IPS-11a (cell line): ENCODE data around the gene OXGR1.
"Not testable (repeated sequence)": the region's sequence is repeated elsewhere in the genome, so short reads cannot be mapped to it uniquely, and the experiment has no call there.

Experiments used
- H3K4me3 ChIP-seq: one replicate; pipeline ENCODE4 v1.5.1; 2013; ENCODE audit warnings: low read depth, low read length, control low read depth

OXGR1 gene

GRCh38 chr13:97005625-97006262, 11.5 kb upstream of the OXGR1 start:
- no peak overlapping the region for H3K4me3 ChIP-seq

GRCh38 chr13:97004886-97005285, 10.6 kb upstream of the OXGR1 start:
- H3K4me3 ChIP-seq = no peak overlapping the region

GRCh38 chr13:97004096-97004876, 10.0 kb upstream of the OXGR1 start:
- H3K4me3 ChIP-seq = no peak overlapping the region

- no peak overlapping the region for H3K4me3 ChIP-seq
Measured at GRCh38 chr13:97003071-97003470, 8.8 kb upstream of the OXGR1 start.

- no peak overlapping the region for H3K4me3 ChIP-seq
Measured at GRCh38 chr13:97002581-97002980, 8.3 kb upstream of the OXGR1 start.

GRCh38 chr13:97001636-97002035, 7.4 kb upstream of the OXGR1 start:
- no peak overlapping the region for H3K4me3 ChIP-seq

- H3K4me3 ChIP-seq = no peak overlapping the region
Measured at GRCh38 chr13:97000295-97000925, 6.1 kb upstream of the OXGR1 start.

GRCh38 chr13:96999091-96999490, 4.8 kb upstream of the OXGR1 start:
- no peak overlapping the region for H3K4me3 ChIP-seq

- no peak overlapping the region for H3K4me3 ChIP-seq
Measured at GRCh38 chr13:96998051-96998450, 3.8 kb upstream of the OXGR1 start.

- H3K4me3 ChIP-seq = no peak overlapping the region
Measured at GRCh38 chr13:96996886-96997285, 2.6 kb upstream of the OXGR1 start.

- H3K4me3 ChIP-seq = no peak overlapping the region
Measured at GRCh38 chr13:96996107-96996506, 1.8 kb upstream of the OXGR1 start.

- no peak overlapping the region for H3K4me3 ChIP-seq
Measured at GRCh38 chr13:96994858-96995243, 575 bp upstream of the OXGR1 start.

GRCh38 chr13:96993634-96994016, 651 bp downstream of the OXGR1 start:
- peak overlapping the region; percentile 44 for H3K4me3 ChIP-seq

GRCh38 chr13:96992633-96993032, 1.6 kb downstream of the OXGR1 start:
- no peak overlapping the region for H3K4me3 ChIP-seq

- H3K4me3 ChIP-seq = no peak overlapping the region
Measured at GRCh38 chr13:96991072-96991471, 3.2 kb downstream of the OXGR1 start.

- no peak overlapping the region for H3K4me3 ChIP-seq
Measured at GRCh38 chr13:96988441-96988840, 5.8 kb downstream of the OXGR1 start.

- no peak overlapping the region for H3K4me3 ChIP-seq
Measured at GRCh38 chr13:96984051-96984508, 10.2 kb downstream of the OXGR1 start.

- H3K4me3 ChIP-seq = no peak overlapping the region
Measured at GRCh38 chr13:96982672-96983071, 11.6 kb downstream of the OXGR1 start.

GRCh38 chr13:96979861-96980260, 14.4 kb downstream of the OXGR1 start:
- H3K4me3 ChIP-seq = not testable (repeated sequence)

- H3K4me3 ChIP-seq = no peak overlapping the region
Measured at GRCh38 chr13:96968027-96968426, 26.2 kb downstream of the OXGR1 start.

- no peak overlapping the region for H3K4me3 ChIP-seq
Measured at GRCh38 chr13:96967248-96967745, 27.0 kb downstream of the OXGR1 start.
